ENCODE results near the gene ABHD2.
"Not testable (repeated sequence)": the region's sequence is repeated elsewhere in the genome, so short reads cannot be mapped to it uniquely, and the experiment has no call there.

The ABHD2 gene

DNA sequence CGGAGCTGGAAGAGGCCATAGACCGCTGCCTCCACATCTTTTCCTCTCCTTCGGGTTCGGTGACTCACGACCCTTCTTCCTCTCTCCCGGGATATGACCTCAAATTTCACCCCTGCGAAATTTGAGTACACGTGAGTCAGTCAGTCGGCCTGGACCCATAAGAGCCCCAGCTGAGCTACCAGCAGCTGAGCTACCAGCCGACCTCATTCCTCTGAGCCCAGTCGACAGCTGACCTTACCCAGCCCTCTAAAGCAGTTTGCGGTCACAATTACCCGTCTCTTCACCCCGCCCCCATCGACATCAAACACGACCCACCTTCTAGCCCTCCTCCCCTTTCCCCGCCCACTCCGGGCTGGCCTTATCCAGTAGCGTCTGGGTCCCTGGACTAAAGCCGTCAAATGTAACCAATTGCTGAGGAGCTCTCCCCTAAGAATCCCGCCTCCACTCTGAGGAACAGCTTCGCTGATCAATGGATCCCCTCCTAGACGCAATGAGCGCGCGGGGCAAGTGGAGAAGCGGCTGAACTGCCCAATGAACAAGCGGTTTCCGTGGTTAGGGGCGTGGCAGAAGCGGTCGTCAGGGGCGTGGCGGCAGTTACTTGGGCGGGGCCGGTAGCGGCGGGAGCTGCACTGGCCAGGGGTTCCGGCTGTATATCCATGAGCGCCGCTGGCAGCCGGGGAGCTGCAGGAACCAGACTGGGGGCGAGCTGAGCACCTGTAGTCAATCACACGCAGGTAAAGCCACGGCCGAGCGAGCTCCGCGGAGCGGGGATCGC lies at the start of gene ABHD2:
ABHD2 (plus strand) TSS at position 627 of the 775 bp plus-strand sequence. CDS start 27,872 bp downstream, outside the sequence.
- DNase-seq (ENCODE audit: low read depth), result peak; percentile 100

GRCh38 chr15:89039142-89039541 lies 49.1 kb upstream of the ABHD2 start:
- no peak for DNase-seq (ENCODE audit: low read depth)

DNA sequence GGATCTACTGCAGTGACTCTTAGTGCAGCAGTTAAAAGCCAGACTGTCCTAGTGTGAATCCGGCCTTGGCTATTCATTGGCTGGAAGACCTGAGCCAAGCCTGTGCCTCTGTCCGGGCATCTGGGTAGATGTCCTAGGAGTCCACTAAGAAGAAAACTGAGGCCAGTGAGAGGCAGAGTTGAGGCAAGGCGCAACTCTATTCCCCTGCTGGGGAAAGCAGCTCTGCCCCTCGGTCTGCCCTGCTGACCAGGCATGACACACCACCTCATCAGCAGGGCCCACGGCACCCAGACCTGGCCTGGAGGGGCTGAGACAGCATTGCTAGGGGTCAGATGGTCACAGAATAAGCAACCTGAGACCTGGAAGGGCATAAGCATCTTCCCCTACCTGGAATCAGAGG lies 46.7 kb upstream of the ABHD2 start:
- DNase-seq (ENCODE audit: low read depth), result no peak

DNA sequence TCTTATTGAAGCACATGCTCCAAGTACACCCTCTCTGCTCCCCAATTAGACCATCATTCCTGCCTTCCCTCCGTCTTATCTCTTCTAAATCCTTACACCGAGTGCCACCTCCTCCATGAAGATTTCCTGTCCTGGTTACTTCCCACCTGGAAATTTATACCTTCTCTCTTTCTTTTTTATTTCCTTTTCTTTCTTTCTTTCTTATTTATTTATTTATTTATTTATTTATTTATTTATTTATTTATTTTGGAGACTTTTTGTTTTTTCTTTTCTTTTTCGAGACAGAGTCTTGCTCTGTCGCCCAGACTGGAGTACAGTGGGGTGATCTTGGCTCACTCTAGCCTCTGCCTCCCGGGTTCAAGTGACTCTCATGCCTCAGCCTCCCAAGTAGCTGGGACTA lies 45.9 kb upstream of the ABHD2 start:
- DNase-seq (ENCODE audit: low read depth), result no peak

- no peak for DNase-seq (ENCODE audit: low read depth)
Measured at GRCh38 chr15:89043031-89044002, 44.9 kb upstream of the ABHD2 start.

GRCh38 chr15:89049016-89049666 lies 39.1 kb upstream of the ABHD2 start:
- not testable (repeated sequence) for DNase-seq (ENCODE audit: low read depth)

GRCh38 chr15:89051875-89052274 lies 36.4 kb upstream of the ABHD2 start:
- DNase-seq (ENCODE audit: low read depth), result peak; percentile 97

DNA sequence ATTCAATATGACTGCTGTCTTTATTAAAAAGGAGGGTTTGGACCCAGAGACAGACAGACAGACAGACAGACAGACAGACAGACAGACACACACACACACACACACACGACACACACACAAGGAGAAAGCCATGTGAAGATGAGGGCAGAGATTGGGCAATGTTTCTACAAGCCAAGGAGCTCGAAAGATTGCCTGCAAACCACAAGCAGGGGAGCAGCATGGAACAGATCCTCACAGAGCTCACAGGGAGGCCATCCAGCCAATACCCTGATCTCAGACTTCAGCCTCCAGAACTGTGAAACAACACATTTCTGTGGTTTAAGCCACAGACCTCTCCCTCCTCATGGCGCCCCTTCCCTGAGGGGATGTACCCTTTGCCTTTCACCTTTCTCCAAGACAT lies 35.8 kb upstream of the ABHD2 start:
- peak; percentile 97 for DNase-seq (ENCODE audit: low read depth)

DNA sequence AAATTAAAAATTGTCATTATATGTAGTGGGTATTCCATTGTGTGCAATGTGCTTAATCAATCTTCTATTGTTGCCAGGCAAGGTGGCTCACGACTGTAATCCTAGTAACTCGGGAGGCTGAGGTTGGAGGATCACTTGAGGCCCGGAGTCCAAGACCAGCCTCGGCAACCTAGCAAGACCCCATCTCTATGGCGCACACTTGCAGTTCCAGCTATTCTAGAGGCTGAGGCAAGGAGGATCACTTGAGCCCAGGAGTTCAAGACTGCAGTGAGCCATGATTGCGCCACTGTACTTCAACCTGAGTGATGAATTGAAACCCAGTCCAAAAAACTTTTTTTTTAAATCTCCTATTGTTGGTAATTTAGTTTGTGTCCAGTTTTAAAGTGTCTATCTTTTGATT lies 33.4 kb upstream of the ABHD2 start:
- DNase-seq (ENCODE audit: low read depth), result no peak

GRCh38 chr15:89057506-89058133 lies 30.6 kb upstream of the ABHD2 start:
- DNase-seq (ENCODE audit: low read depth), result peak; percentile 78

GRCh38 chr15:89058376-89058775 lies 29.9 kb upstream of the ABHD2 start:
- no peak for DNase-seq (ENCODE audit: low read depth)

DNA sequence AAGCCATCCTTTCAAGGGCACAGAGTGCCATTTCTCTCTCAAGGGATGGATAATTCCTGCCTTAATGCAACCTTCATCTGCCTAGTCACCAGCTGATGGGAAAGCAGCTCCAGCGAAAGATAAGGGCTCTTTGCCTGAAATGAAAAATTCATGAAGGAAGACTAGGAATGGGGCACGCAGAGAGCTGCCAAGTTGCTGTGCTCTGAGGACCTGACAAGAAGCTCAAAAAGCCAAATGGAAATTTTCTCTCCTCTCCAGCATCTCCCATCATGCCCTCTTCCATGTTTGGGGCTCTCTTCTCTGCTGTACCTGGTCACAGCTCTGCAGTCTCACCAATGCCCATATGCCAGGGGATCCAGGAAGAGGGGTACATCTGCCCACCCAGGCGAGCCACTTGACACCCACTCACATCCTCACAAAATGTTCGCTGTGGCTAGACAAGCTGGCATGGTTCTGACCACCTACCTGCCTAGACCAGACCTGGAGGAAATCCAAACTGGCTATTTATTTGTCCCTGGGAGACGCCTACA lies 29.3 kb upstream of the ABHD2 start:
- DNase-seq (ENCODE audit: low read depth), result no peak

DNA sequence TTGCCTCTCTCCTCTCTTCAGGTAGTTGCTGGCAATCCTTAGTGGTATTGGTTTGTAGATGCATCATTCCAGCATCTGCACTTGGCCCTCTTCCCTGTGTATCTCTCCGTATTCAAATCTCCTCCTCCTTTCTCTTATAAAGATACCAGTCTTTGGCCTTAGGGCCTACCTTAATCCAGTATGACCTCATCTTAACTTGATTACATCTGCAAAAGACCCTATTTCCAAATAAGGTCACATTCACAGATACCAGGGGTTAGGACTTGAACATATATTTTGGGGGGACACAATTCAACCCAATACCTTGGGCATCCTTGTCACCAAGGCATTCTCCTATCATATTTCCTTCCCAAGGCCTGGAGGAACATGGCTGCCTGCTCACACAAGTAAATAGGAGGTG lies 22.0 kb upstream of the ABHD2 start:
- no peak for DNase-seq (ENCODE audit: low read depth)

- no peak for DNase-seq (ENCODE audit: low read depth)
Measured at GRCh38 chr15:89067751-89068150, 20.5 kb upstream of the ABHD2 start.

DNA sequence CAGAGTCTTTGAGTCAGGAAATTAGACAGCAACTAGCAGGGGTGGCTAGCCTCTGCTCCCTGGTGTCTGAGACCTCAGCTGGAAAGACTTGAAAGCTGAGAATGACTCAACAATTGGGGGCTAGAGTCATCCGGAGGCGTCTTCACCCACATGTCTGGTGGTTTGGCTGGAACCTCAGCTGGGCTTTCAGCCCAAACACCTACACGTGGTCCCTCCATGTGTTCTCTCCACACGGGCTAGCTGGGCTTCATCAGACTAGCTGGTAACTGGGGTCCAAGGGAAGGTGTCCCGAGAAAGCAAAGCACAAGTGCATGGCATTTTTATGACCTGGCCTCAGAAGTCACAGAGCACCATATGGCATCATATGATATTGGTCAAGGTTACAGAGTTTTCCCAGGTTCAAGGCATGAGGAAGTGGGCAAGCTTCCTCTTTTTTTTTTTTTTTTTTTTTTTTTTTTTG lies 19.9 kb upstream of the ABHD2 start:
- DNase-seq (ENCODE audit: low read depth), result peak; percentile 92

GRCh38 chr15:89070197-89071124 lies 17.8 kb upstream of the ABHD2 start:
- no peak for DNase-seq (ENCODE audit: low read depth)

DNA sequence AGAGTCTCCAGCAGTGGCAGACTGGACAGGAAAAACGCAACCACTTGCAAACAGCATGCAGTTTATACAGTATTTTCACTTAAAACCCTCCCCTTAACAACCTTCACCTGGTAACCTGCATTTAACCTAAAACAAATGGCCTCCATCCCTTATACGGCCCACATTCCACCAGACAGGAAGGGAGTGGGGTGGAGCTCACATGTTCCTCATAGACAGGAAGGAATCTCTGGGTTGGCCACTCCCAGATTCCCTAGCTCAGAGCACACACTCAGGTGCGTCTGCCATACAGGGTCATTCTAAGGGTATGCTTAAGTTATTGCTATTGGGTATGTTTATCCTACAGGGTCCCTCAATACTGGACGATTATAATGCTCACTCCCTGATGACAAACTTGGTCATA lies 16.8 kb upstream of the ABHD2 start:
- no peak for DNase-seq (ENCODE audit: low read depth)

GRCh38 chr15:89072277-89072869 lies 15.9 kb upstream of the ABHD2 start:
- no peak for DNase-seq (ENCODE audit: low read depth)

- DNase-seq (ENCODE audit: low read depth), result no peak
Measured at GRCh38 chr15:89074402-89075012, 13.7 kb upstream of the ABHD2 start.

All from EH (cell line).